Measurements from ENCODE around the gene PFN2.
"Not testable (repeated sequence)": the region's sequence is repeated elsewhere in the genome, so short reads cannot be mapped to it uniquely, and the experiment has no call there.

The PFN2 gene

GRCh38 chr3:149999421-149999820 is 28.7 kb upstream of the PFN2 start:
- no peak overlapping the region for H3K27ac ChIP-seq
- no peak for TF ChIP-seq CTCF (conservative IDR thresholded peaks at IDR 0.05)

- no peak for TF ChIP-seq CTCF (conservative IDR thresholded peaks at IDR 0.05)
Measured at GRCh38 chr3:149998946-149999345, 28.3 kb upstream of the PFN2 start.

GRCh38 chr3:149992416-149993058 is 21.8 kb upstream of the PFN2 start:
- H3K27ac ChIP-seq, result no peak overlapping the region
- TF ChIP-seq CTCF (conservative IDR thresholded peaks at IDR 0.05), result no peak

More at GRCh38 chr3:149998946-149999345, 28.3 kb upstream of the PFN2 start:
- H3K27ac ChIP-seq, result no peak overlapping the region

GRCh38 chr3:149990423-149990948 is 19.8 kb upstream of the PFN2 start:
- no peak for TF ChIP-seq CTCF (conservative IDR thresholded peaks at IDR 0.05)
- no peak overlapping the region for H3K27ac ChIP-seq

GRCh38 chr3:149989307-149989706 is 18.6 kb upstream of the PFN2 start:
- TF ChIP-seq CTCF (conservative IDR thresholded peaks at IDR 0.05), result no peak
- no peak overlapping the region for H3K27ac ChIP-seq

- no peak overlapping the region for H3K27ac ChIP-seq
- TF ChIP-seq CTCF (conservative IDR thresholded peaks at IDR 0.05), result no peak
Measured at GRCh38 chr3:149983628-149984027, 12.9 kb upstream of the PFN2 start.

GRCh38 chr3:149983053-149983452 is 12.4 kb upstream of the PFN2 start:
- H3K27ac ChIP-seq, result not testable (repeated sequence)

GRCh38 chr3:149981979-149982378 is 11.3 kb upstream of the PFN2 start:
- not testable (repeated sequence) for H3K27ac ChIP-seq

Data from VCaP (cell line).